ENCODE measurements around the gene FLNB. TPM values are rescaled to one million over a fixed set of nuclear protein-coding genes. Genes with fewer than 3 reads are reported as not detected.

FLNB gene
- total and polyA plus RNA-seq, 12 donors = 84.6 to 278 (median 131) TPM

DNA sequence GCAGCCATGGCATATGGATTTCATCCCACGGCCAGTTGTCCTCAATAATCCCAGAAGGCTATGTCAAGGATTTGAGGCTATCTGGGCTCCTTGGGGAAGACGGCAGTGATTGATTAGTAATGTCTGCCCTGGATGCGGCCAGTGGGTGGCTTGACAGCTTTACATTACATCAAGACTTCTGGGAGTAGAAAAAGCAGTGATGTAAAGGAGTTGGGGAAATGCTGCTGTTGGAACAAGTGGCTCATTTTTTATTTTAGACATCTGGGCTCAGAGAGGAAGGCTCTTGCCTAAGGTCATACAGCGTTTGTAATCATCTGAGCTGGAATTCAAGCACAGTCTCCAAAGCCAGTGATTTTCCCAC, 94.1 kb downstream of the FLNB start:
- Histone ChIP-seq H3K27ac (peak overlapping the region; percentile 54 to 93 (median 87)), H3K9me3 (replicated peaks in 1 of 3) (no peaks in the 10 kb centered on the region), H3K27me3 (no peaks in the 10 kb centered on the region), H3K4me3 (no peak overlapping the region), H3K36me3 (replicated peaks in 1 of 2) (peaks cover 0 to 17% of the 10 kb centered on the region in 2 donors), H3K4me1 (replicated peaks in 1 of 2) (peaks cover 11 to 29% of the 10 kb centered on the region in 2 donors)
- TF ChIP-seq, protein P1, sequence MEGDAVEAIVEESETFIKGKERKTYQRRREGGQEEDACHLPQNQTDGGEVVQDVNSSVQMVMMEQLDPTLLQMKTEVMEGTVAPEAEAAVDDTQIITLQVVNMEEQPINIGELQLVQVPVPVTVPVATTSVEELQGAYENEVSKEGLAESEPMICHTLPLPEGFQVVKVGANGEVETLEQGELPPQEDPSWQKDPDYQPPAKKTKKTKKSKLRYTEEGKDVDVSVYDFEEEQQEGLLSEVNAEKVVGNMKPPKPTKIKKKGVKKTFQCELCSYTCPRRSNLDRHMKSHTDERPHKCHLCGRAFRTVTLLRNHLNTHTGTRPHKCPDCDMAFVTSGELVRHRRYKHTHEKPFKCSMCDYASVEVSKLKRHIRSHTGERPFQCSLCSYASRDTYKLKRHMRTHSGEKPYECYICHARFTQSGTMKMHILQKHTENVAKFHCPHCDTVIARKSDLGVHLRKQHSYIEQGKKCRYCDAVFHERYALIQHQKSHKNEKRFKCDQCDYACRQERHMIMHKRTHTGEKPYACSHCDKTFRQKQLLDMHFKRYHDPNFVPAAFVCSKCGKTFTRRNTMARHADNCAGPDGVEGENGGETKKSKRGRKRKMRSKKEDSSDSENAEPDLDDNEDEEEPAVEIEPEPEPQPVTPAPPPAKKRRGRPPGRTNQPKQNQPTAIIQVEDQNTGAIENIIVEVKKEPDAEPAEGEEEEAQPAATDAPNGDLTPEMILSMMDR (IDR thresholded peaks at IDR 0.05) = no peak
- TF ChIP-seq POLR2A (IDR thresholded peaks at IDR 0.05) = no peak
- 44 to 56% (median 51%) methylated on average over 3 to 4 of the region's 4 CpGs for WGBS, 4 donors
- DNase-seq = peak in 2 of 7 donors; percentile 18 to 47
- intact Hi-C loops (cut with DNase I) = loop anchor here in 1 of 2 donors (10.0 kb wide), 1 partner anchor 88 kb away; no protein-coding TSS in a partner anchor

DNA sequence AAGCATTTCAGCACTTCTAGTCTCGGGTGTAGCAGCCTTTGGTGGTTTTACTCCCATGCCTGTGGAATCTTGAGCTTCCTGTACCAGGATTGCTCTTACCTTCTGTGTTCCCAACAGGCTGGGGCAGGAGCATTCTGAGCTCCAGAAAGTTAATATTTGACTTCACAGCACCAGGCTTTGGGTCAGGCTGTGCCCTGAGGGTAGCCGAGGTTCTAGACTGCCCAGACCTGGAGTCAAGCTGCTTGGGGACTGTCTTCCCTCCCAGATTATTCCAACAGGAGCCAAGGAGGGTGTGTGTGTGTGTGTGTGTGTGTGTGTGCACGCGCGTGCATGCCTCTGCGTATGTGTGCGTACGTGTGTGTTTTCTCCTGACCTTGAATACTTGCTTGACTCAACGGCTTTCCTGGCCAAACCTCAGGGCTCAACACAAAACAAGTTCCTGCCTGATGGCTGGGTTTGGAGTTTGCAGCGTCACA, 94.8 kb downstream of the FLNB start:
- H3K27ac ChIP-seq = peak overlapping the region; percentile 54 to 93 (median 87)
- intact Hi-C loops (cut with DNase I) = loop anchor here in 1 of 2 donors (10.0 kb wide), 1 partner anchor 88 kb away; no protein-coding TSS in a partner anchor

DNA sequence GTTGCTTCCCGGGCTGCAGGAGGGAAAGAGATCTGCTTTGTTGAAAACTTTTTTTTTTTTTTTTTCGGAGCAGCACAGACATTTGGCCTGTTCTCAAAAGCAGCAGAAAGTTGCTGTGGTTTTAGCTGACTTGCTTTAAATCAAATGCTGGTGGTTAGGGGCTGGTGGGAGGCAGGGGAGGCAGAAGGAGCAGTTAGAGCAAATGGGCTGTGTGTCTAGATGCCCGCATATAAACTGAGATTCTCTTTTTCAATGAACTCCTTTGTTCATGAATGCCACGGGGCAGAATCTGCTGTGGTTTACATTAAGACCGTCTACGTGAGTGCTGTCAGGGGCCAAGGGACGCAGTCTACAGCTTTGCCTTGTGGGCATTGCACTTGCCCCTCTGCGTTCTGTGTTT, 95.9 kb downstream of the FLNB start:
- no peaks in the 10 kb centered on the region for H3K9me3 ChIP-seq (replicated peaks in 1 of 3)
- peaks cover 11 to 29% of the 10 kb centered on the region in 2 donors for H3K4me1 ChIP-seq (replicated peaks in 1 of 2)
- H3K27ac ChIP-seq = peak overlapping the region in 4 of 5 donors; percentile 77 to 93 (median 88)
- 83 to 89% (median 88%) methylated on average over 8 of the region's 8 CpGs for WGBS, 4 donors
- intact Hi-C loops (cut with DNase I) = loop anchor here in 1 of 2 donors (10.0 kb wide), 1 partner anchor 89 kb away; no protein-coding TSS in a partner anchor
- DNase-seq = no peak
- H3K4me3 ChIP-seq = no peak overlapping the region
- H3K36me3 ChIP-seq (replicated peaks in 1 of 2) = peaks cover 0 to 13% of the 10 kb centered on the region in 2 donors
- TF ChIP-seq POLR2A (IDR thresholded peaks at IDR 0.05) = no peak
- TF ChIP-seq, protein P1 (IDR thresholded peaks at IDR 0.05) = no peak
- H3K27me3 ChIP-seq = no peaks in the 10 kb centered on the region

More for the DNA sequence above, 94.8 kb downstream of the FLNB start:
- WGBS, 4 donors = 37 to 68% (median 46%) methylated on average over 7 to 10 of the region's 10 CpGs
- Histone ChIP-seq H3K36me3 (replicated peaks in 1 of 2) (peaks cover 0 to 17% of the 10 kb centered on the region in 2 donors), H3K4me1 (replicated peaks in 1 of 2) (peaks cover 11 to 29% of the 10 kb centered on the region in 2 donors), H3K4me3 (no peak overlapping the region), H3K27me3 (no peaks in the 10 kb centered on the region), H3K9me3 (replicated peaks in 1 of 3) (no peaks in the 10 kb centered on the region)
- TF ChIP-seq, protein P1 (IDR thresholded peaks at IDR 0.05) = no peak
- TF ChIP-seq POLR2A (IDR thresholded peaks at IDR 0.05) = peak in 1 of 2 donors; percentile 51
- DNase-seq = peak; percentile 57 to 88 (median 83)

DNA sequence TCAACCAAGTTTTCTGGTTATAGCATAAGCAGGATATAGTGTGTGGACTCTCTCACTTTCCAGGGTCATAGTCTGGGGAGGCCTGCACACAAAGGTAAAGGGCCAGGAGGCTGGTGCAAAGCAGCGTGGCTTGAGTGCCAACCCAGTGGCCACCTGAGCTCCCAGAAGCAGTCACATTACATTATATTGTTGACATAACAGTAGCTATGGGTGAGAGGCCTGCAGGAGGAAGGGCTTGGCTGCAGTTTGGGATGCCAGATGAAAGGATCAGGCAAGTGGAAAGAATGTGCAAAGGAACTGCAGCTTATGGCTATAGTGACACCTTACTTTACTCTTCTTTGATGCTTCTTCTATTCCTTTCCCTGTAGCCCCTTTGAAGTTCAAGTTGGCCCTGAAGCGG, 96.5 kb downstream of the FLNB start:
- Histone ChIP-seq H3K27ac (peak overlapping the region in 3 of 5 donors; percentile 87 to 93 (median 90)), H3K36me3 (replicated peaks in 1 of 2) (peaks cover 0 to 13% of the 10 kb centered on the region in 2 donors), H3K4me3 (no peak overlapping the region), H3K9me3 (replicated peaks in 1 of 3) (no peaks in the 10 kb centered on the region), H3K27me3 (no peaks in the 10 kb centered on the region), H3K4me1 (replicated peaks in 1 of 2) (peaks cover 11 to 29% of the 10 kb centered on the region in 2 donors)
- WGBS, 4 donors = 83 to 100% (median 98%) methylated on average over 1 to 2 of the region's 2 CpGs
- TF ChIP-seq POLR2A (IDR thresholded peaks at IDR 0.05) = no peak
- TF ChIP-seq, protein P1 (IDR thresholded peaks at IDR 0.05) = no peak
- DNase-seq = no peak
- intact Hi-C loops (cut with DNase I) = loop anchor here in 1 of 2 donors (10.0 kb wide), 1 partner anchor 90 kb away; no protein-coding TSS in a partner anchor

Data from adrenal gland (tissue), 12 donors.